Effector memory CD4-positive, alpha-beta T cell (primary cell): Measurements from ENCODE around the gene AGT.

ENCODE experiments used
- DNase-seq, 3 donors: peaks; one replicate each; pipeline ENCODE4 v3.0.0-alpha.2; 2020
- H3K27ac ChIP-seq: 2 replicates; pipeline ENCODE4 v1.7.0; 2013; ENCODE audit warnings: mild to moderate bottlenecking, low read length, moderate library complexity; ENCODE audit not compliant: insufficient read depth, poor library complexity, severe bottlenecking
- H3K27me3 ChIP-seq: replicated peaks from 2 replicates; pipeline ENCODE4 v1.7.0; 2013; ENCODE audit warnings: mild to moderate bottlenecking, low read length; ENCODE audit not compliant: insufficient read depth, control insufficient read depth, poor library complexity, severe bottlenecking
- H3K36me3 ChIP-seq: 2 replicates; pipeline ENCODE4 v1.7.0; 2013; ENCODE audit warnings: mild to moderate bottlenecking, low read length, moderate library complexity; ENCODE audit not compliant: control insufficient read depth, insufficient read depth
- H3K4me1 ChIP-seq: 2 replicates; pipeline ENCODE4 v1.7.0; 2013; ENCODE audit warnings: low read length, mild to moderate bottlenecking; ENCODE audit not compliant: control insufficient read depth, insufficient read depth, poor library complexity, severe bottlenecking
- H3K4me3 ChIP-seq: 2 replicates; pipeline ENCODE4 v1.7.0; 2013; ENCODE audit warnings: low read length, low read depth, mild to moderate bottlenecking; ENCODE audit not compliant: insufficient read depth, poor library complexity, severe bottlenecking
- H3K9me3 ChIP-seq: 2 replicates; pipeline ENCODE4 v1.7.0; 2013; ENCODE audit warnings: mild to moderate bottlenecking, low read length, moderate library complexity; ENCODE audit not compliant: control insufficient read depth

The AGT gene

DNA sequence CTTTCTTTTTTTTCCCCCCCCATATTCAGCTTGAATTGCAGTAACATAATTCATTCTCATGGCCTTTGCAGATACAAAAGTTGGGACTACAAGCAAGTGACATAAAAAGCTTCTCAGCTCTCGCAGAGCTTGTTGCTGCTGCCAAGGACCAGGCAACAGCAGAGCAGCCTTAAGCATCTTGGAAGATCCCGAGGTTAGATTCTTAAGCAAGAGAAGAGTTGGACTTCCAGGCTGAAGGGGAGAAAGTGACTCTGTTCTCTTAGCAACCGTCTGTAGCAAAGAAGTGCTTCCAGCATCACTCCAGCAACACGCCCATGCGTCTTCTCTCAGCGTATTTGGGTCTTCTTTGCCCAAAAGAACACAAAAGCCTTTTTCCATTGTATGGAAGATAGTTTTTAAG lies 20.7 kb downstream of the AGT start:
- H3K4me1 ChIP-seq = no peaks in the 10 kb centered on the region
- H3K36me3 ChIP-seq = peaks cover 49% of the 10 kb centered on the region
- no peak for DNase-seq
- H3K9me3 ChIP-seq = no peaks in the 10 kb centered on the region
- H3K27me3 ChIP-seq = no peaks in the 10 kb centered on the region
- H3K27ac ChIP-seq = no peak overlapping the region
- no peak overlapping the region for H3K4me3 ChIP-seq

DNA sequence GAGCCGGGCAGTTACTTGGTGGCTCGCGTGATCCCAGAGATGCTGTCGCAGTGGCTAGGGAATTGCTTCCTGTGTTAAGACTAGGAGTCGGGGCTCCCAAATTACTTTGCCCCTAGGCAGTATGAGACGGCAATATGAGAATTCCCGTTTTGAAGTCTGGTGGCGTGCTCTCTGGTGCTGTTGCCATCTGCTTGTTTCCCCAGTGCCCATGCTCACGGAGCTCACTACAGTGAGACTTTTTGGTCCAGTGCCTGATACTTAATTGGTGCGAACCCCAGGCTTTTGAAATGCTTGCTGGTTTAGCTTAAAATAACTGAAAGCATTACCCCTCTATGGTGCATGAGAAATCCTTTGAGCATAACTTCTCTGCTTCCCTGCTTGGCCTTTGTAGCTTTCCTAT lies 22.3 kb downstream of the AGT start:
- no peak overlapping the region for H3K27ac ChIP-seq
- no peaks in the 10 kb centered on the region for H3K4me1 ChIP-seq
- no peak overlapping the region for H3K4me3 ChIP-seq
- H3K36me3 ChIP-seq = peaks cover 63% of the 10 kb centered on the region
- no peaks in the 10 kb centered on the region for H3K27me3 ChIP-seq
- no peak for DNase-seq
- H3K9me3 ChIP-seq = no peaks in the 10 kb centered on the region

DNA sequence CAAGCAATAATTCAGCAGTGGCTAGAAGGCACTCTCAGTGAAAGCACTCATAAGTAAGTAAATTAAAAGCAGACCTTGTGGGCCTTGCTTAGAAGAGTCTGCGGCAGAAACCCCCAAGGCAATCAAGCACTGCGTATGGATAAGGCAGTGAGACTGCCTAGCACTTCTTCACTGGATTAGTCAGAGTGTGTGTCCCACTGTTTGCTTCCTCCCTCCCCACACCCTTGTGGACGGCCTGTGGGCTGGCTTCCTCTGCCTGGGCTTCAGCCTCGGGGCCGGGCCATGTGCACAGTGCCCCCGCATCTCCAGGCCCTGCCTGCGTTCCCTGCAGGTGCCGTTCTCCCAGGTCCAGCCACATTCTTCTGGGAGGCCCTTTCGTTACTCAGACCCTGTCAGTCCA lies 23.8 kb downstream of the AGT start:
- no peaks in the 10 kb centered on the region for H3K27me3 ChIP-seq
- peaks cover 76% of the 10 kb centered on the region for H3K36me3 ChIP-seq
- H3K9me3 ChIP-seq = no peaks in the 10 kb centered on the region
- DNase-seq = no peak
- H3K4me3 ChIP-seq = no peak overlapping the region
- H3K27ac ChIP-seq = no peak overlapping the region
- no peaks in the 10 kb centered on the region for H3K4me1 ChIP-seq

DNA sequence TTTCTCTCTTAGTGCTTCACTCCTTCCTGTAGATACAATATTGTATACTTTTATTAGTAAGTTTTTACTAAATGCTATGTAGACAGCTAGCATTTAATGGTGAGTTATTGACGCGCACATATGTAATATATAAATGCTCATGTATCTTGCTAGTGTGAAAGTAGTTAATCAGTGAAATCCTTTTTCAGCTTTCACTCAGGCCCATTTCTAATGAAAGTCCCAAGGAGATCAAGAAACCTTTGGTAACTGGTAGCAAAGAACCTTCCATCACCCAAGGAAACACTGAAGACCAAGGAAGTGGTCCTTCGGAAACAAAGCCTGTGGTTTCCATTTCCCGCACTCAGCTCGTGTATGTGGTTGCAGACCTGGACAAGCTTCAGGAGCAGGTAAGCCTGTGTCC lies 27.2 kb downstream of the AGT start:
- no peaks in the 10 kb centered on the region for H3K4me1 ChIP-seq
- H3K36me3 ChIP-seq = peaks cover 88% of the 10 kb centered on the region
- H3K27ac ChIP-seq = no peak overlapping the region
- DNase-seq = no peak
- H3K4me3 ChIP-seq = no peak overlapping the region
- H3K27me3 ChIP-seq = no peaks in the 10 kb centered on the region
- H3K9me3 ChIP-seq = no peaks in the 10 kb centered on the region

DNA sequence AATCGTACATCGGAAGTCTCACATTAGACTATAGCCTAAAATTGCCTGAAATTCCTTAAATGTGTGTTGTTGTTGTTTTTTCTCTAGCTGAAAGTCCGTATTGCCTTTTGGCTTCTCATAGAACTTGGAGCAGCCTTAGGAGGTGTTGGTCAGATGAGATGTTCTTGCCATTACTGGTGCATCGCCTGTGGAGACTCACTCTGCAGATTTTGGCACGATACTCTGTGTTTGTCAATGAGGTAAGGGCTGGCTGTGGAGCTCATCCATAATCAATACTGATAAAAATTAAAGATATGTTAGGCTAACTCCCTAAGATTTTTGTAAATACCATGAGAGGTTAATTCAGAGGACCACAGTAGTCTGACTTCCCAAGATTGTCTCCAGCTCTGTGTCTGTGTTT lies 28.9 kb downstream of the AGT start:
- H3K27me3 ChIP-seq = no peaks in the 10 kb centered on the region
- H3K27ac ChIP-seq = no peak overlapping the region
- H3K4me1 ChIP-seq = no peaks in the 10 kb centered on the region
- H3K4me3 ChIP-seq = no peak overlapping the region
- H3K9me3 ChIP-seq = no peaks in the 10 kb centered on the region
- peaks cover 93% of the 10 kb centered on the region for H3K36me3 ChIP-seq
- no peak for DNase-seq

DNA sequence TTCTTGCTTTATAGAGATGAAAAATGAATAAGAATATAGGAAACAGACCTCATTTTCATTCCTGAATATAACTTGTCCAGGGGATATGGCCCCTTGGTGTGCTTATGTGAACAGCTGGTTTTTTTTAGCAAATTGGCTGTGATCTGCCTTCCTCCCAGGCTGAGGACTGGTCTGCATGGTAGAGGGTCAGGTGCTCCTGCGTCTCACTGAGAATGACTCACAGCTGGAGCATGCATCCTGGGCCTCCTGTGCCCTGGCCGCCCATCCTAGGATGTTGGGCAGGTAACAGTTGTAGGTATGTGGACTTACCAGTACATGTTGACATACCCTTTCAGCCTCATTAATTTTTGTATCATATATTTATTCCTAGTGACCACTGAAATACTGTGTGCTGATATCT lies 29.8 kb downstream of the AGT start:
- DNase-seq = no peak
- Histone ChIP-seq H3K27ac (no peak overlapping the region), H3K36me3 (peaks cover 90% of the 10 kb centered on the region), H3K27me3 (no peaks in the 10 kb centered on the region), H3K9me3 (no peaks in the 10 kb centered on the region), H3K4me3 (no peak overlapping the region), H3K4me1 (no peaks in the 10 kb centered on the region)

DNA sequence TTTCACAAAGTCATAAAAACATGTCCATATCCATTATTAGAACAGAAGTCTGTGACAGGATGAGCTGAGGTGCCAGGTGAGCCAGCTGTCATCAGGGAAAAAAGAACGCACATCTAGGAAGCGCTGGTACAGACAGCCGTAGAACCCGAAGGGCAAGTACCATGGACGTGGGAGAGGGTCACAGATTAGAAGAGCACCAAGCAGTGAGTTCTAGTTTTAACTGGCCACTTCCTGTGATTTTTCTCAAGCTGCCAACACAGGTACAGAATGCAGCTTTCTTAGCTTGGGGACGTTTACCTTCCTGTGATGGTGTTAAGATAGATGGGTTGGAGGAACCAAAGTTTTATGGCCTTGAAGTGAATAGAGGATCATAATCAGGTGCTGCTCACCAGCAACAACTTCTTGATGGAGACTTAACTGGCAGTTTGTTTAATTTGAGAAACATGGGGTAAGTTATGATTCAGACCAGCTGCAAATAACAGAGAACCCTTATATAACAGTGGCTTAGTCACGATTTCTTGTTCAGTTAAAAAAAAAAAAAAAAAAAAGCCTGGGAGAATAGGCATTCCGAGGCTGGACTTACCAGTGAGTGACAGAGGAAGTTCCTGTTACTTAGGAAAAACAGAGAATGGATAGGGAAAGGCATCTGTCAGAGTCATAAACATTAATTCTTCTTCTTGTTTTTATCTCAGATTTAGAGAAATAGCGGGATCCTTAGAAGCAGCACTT lies 30.9 kb downstream of the AGT start:
- Histone ChIP-seq H3K4me1 (no peaks in the 10 kb centered on the region), H3K4me3 (no peak overlapping the region), H3K27me3 (no peaks in the 10 kb centered on the region), H3K27ac (no peak overlapping the region), H3K9me3 (no peaks in the 10 kb centered on the region), H3K36me3 (peaks cover 92% of the 10 kb centered on the region)
- DNase-seq = no peak

DNA sequence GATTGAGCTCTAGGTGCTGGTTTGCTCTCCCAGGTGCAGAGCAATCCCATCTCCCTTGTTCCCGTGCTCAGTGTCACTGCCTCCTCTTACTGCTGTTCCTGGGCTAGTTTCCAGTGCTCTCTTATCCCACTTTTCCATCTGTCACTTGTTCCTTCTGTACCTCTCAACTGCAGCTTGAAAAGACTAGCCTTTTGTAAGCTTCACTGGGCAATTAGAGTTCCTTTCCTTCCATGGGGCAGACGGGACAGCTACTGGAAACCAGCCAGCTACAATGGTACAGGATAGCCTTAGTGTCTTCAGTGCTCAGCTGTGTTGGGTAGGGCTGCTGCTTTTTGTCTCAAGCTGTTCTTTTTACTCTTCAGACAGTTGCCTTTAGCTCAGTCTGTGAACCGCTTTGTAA lies 31.6 kb downstream of the AGT start:
- H3K4me1 ChIP-seq = no peaks in the 10 kb centered on the region
- H3K9me3 ChIP-seq = no peaks in the 10 kb centered on the region
- no peak overlapping the region for H3K27ac ChIP-seq
- no peaks in the 10 kb centered on the region for H3K27me3 ChIP-seq
- H3K4me3 ChIP-seq = no peak overlapping the region
- no peak for DNase-seq
- peaks cover 94% of the 10 kb centered on the region for H3K36me3 ChIP-seq

DNA sequence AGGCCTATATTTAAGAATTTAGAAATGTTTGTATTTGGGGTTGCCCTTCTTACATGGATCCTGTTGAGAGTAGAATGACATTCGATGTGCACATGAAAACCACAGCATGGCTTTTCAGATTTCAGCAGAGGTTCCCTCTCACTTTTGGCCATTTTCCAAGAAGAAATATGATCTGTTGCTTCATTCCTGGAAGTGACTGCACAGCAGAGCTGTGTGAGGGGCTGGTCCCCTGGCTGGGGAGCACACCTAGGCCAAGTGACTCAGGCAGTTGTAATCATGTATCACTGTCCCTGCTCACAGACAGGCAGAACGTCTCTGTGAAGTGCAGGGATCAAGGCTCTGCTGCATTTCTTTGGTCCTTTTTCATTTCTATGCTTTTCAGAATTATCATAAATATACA lies 32.3 kb downstream of the AGT start:
- DNase-seq = no peak
- Histone ChIP-seq H3K4me1 (no peaks in the 10 kb centered on the region), H3K27me3 (no peaks in the 10 kb centered on the region), H3K9me3 (no peaks in the 10 kb centered on the region), H3K27ac (no peak overlapping the region), H3K36me3 (peaks cover 94% of the 10 kb centered on the region), H3K4me3 (no peak overlapping the region)

DNA sequence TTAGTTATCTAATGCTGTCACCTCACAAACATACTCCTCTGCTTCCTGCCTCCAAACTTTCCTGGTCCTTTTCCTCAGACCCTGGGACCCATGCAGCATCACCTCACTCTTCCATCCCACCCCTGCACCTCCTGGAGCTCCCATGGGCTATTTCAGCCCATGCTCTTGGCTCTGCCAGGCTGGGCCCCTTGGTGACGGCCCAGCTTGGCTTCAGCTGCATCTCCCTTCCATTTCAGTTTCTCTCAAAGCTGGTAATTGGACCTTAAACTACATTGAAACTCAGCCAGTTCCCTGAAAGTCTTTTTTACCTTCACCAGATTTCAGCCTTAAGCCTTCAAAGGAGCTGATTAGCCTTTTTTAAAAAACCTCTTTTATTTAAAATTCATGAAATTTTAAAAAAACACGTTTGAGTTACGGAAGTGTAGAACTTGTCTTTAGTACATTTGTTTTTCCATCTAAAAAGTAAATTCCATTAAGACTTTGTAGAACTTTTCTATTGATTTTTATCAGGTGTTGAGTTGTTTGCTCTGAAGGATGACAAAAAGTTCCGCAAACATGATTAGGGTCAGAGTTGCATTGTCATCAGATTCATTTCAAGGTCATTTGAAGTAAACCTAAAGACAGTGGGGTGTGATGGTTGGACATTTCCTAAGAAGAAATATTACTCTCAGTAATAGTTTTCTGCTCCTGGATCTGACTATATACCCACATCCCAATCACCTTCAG lies 33.5 kb downstream of the AGT start:
- Histone ChIP-seq H3K27me3 (no peaks in the 10 kb centered on the region), H3K27ac (no peak overlapping the region), H3K36me3 (peaks cover 93% of the 10 kb centered on the region)

More for the DNA sequence above, 33.5 kb downstream of the AGT start:
- no peaks in the 10 kb centered on the region for H3K9me3 ChIP-seq
- no peak overlapping the region for H3K4me3 ChIP-seq
- H3K4me1 ChIP-seq = no peaks in the 10 kb centered on the region
- DNase-seq = no peak
